Jurkat, Clone E6-1 (cell line): ENCODE measurements around the gene CHID1.
A peak's percentile ranks its signal among the peaks of the same experiment; 100 is the strongest.

Experiments used
- DNase-seq: peaks from one replicate; pipeline ENCODE4 v3.0.0-alpha.2; 2011; ENCODE audit warnings: low read depth, low spot score
- H3K4me3 ChIP-seq: 2 replicates; pipeline ENCODE4 v1.5.1; 2011; ENCODE audit warnings: mild to moderate bottlenecking, low read length, control low read depth, moderate library complexity

CHID1 gene

GRCh38 chr11:870127-870413, 40.5 kb downstream of the CHID1 start:
- H3K4me3 ChIP-seq = no peak overlapping the region
- no peak for DNase-seq

- H3K4me3 ChIP-seq = no peak overlapping the region
- DNase-seq = no peak
Observed at GRCh38 chr11:869399-870126, 41.0 kb downstream of the CHID1 start.

GRCh38 chr11:868802-869201, 41.8 kb downstream of the CHID1 start:
- H3K4me3 ChIP-seq = no peak overlapping the region
- DNase-seq = no peak

GRCh38 chr11:868394-868793, 42.2 kb downstream of the CHID1 start:
- DNase-seq = no peak
- no peak overlapping the region for H3K4me3 ChIP-seq

GRCh38 chr11:867856-868358, 42.7 kb downstream of the CHID1 start:
- DNase-seq = no peak
- no peak overlapping the region for H3K4me3 ChIP-seq

- no peak for DNase-seq
- H3K4me3 ChIP-seq = no peak overlapping the region
Observed at GRCh38 chr11:866481-866880, 44.1 kb downstream of the CHID1 start.

- no peak overlapping the region for H3K4me3 ChIP-seq
- no peak for DNase-seq
Observed at GRCh38 chr11:865462-866430, 44.9 kb downstream of the CHID1 start.

- H3K4me3 ChIP-seq = no peak overlapping the region
- DNase-seq = no peak
Observed at GRCh38 chr11:864898-865297, 45.7 kb downstream of the CHID1 start.

GRCh38 chr11:863910-864827, 46.4 kb downstream of the CHID1 start:
- DNase-seq = no peak
- H3K4me3 ChIP-seq = no peak overlapping the region

- H3K4me3 ChIP-seq = no peak overlapping the region
Observed at GRCh38 chr11:863023-863909, 47.3 kb downstream of the CHID1 start.

GRCh38 chr11:862696-863022, 48.0 kb downstream of the CHID1 start:
- DNase-seq = no peak
- no peak overlapping the region for H3K4me3 ChIP-seq

More at GRCh38 chr11:863023-863909, 47.3 kb downstream of the CHID1 start:
- no peak for DNase-seq

GRCh38 chr11:862081-862661, 48.4 kb downstream of the CHID1 start:
- H3K4me3 ChIP-seq = no peak overlapping the region
- DNase-seq = no peak

- DNase-seq = peak; percentile 61
- no peak overlapping the region for H3K4me3 ChIP-seq
Observed at GRCh38 chr11:861105-861479, 49.5 kb downstream of the CHID1 start.

- DNase-seq = no peak
- H3K4me3 ChIP-seq = no peak overlapping the region
Observed at GRCh38 chr11:860234-861104, 50.1 kb downstream of the CHID1 start.

- peak; percentile 48 for DNase-seq
- no peak overlapping the region for H3K4me3 ChIP-seq
Observed at GRCh38 chr11:859394-860131, 51.0 kb downstream of the CHID1 start.

- no peak overlapping the region for H3K4me3 ChIP-seq
- DNase-seq = no peak
Observed at GRCh38 chr11:858762-859339, 51.8 kb downstream of the CHID1 start.
